Ovary (tissue), 9 donors: ENCODE results near the gene UTP14A. TPM values are rescaled to one million over a fixed set of nuclear protein-coding genes. Genes with fewer than 3 reads are reported as not detected.

Experiments
- DNase-seq, 5 donors: peaks; one replicate each; pipeline ENCODE4 v3.0.0-alpha.2; 2019 to 2020
- H3K27ac ChIP-seq, 2 donors: fragments of 200-600 bp; one replicate each; pipeline versions ENCODE4 v1.5.1 to v1.8.0; 2019 to 2022
- H3K27me3 ChIP-seq: fragments of 200-600 bp; one replicate; pipeline ENCODE4 v1.8.0; 2022
- H3K36me3 ChIP-seq: fragments of 200-600 bp; sonication (generic); one replicate; pipeline ENCODE4 v1.5.1; 2019
- H3K4me1 ChIP-seq: one replicate; pipeline ENCODE4 v1.8.1; 2013; ENCODE audit warnings: mild to moderate bottlenecking, moderate library complexity; ENCODE audit not compliant: insufficient read depth
- H3K4me3 ChIP-seq: fragments of 200-600 bp; sonication (generic); one replicate; pipeline ENCODE4 v1.5.1; 2017
- H3K9me3 ChIP-seq, 2 donors: fragments of 200-600 bp in 1 of 2; sonication (generic) in 1 of 2; one replicate each; pipeline versions ENCODE4 v1.5.1 to v1.8.1; 2013 to 2019; ENCODE audit warnings: mild to moderate bottlenecking in 1 of 2, moderate library complexity in 1 of 2
- EP300 ChIP-seq: sonication (generic); formaldehyde crosslinking; IDR thresholded peaks from one replicate; pipeline ENCODE4 v1.6.1; 2017; ENCODE audit warnings: antibody characterized with exemption
- POLR2A ChIP-seq: fragments of 450-650 bp; IDR thresholded peaks from one replicate; pipeline ENCODE4 v1.6.1; 2017; ENCODE audit warnings: antibody characterized with exemption, mild to moderate bottlenecking, moderate library complexity
- WGBS, 3 donors: extraction: QIAGEN DNeasy Blood & Tissue Kit in 1 of 3; methylation state at CpG; one replicate each; pipeline versions ENCODE4 v1.1.5 to v1.1.7; 2013 to 2017; 5-methylcytosine and 5-hydroxymethylcytosine counted together
- intact Hi-C, 4 donors: fragments of 100-400 bp; cut with DNase I; formaldehyde crosslinking; loops; one replicate each; pipeline versions ENCODE4 v1.11.0 to v1.15.1; 2022 to 2023
- polyA plus RNA-seq, 2 donors: library from polyadenylated mRNA; stranded (reverse); fragments of 200-250 nt in 1 of 2; fragments of 350-450 nt in 1 of 2; fragmentation: Illumina TruSeq in 1 of 2; extraction: RNeasy Lipid Tissue Mini Kit (QIAGEN cat#74804) in 1 of 2; gene quantifications; one replicate each; pipeline ENCODE4 v1.2.3, GENCODE V29; 2013 to 2014
- total RNA-seq, 7 donors: library from RNA; depleted of rRNA in 2 of 7; stranded (reverse); fragments of >200 nt in 2 of 7; fragmentation: NEBNext Ultra II Directional in 3 of 7; extraction: Animal tissue kit (Norgen Biotek cat#: 25700) in 3 of 7; gene quantifications; one replicate each; pipeline versions ENCODE4 v1.1.0 to v1.2.4, GENCODE V29; 2016 to 2023
- TF ChIP-seq, protein P1 (sequence below), 3 donors: fragments of 450-650 bp in 2 of 3; fragments of 200-600 bp in 1 of 3; IDR thresholded peaks; one replicate each; pipeline versions ENCODE4 v1.5.1 to v1.8.0; 2016 to 2022; ENCODE audit warnings: antibody characterized with exemption in 3 of 3, mild to moderate bottlenecking in 1 of 3
- donor health status: DM: no; HTN: no; CAD: no; lungs with moderate emphysema.
- donor health status: DM: no; HTN: no; CAD: no.
- donor health status: Bipolar disorder and iron deficiency.
- donor health status: DM: yes; HTN: yes; CAD: no.
- donor health status: DM: no; HTN: no; CAD: no.
- donor health status: DM: yes; HTN: yes; CAD: no.

UTP14A gene
- total and polyA plus RNA-seq, 9 donors = 11.7 to 36.6 (median 15.6) TPM

DNA sequence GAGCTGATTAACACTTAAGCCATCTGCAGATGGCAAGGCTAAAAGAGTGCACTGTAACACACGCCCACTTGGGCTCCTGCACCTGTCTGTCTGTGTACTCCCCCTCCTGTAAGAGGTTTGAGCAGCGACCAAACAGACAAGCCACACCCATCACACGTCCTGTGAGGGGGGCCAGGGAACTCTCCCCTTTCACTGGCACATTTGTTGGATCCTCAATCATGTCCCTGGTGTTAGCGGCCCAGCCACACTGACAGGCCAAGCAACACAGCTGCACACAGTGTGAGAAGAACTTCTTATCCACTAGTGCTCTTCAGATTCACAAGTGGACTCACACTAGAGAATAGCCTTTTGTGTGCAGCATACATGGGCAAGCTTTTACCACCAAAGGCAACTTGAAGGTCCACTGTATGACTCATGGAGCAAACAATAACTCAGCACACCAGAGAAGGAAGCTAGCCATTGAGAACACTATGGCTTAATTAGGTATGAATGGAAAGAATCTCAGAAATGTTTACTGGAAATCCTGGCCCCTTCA lies 29.1 kb upstream of the UTP14A start:
- Histone ChIP-seq H3K4me3 (no peak overlapping the region), H3K27me3 (no peaks in the 10 kb centered on the region), H3K27ac (no peak overlapping the region), H3K36me3 (no peaks in the 10 kb centered on the region), H3K9me3 (no peaks in the 10 kb centered on the region), H3K4me1 (no peaks in the 10 kb centered on the region)
- 43 to 55% (median 51%) methylated on average over 4 of the region's 4 CpGs for WGBS, 3 donors
- intact Hi-C loops = no loop called here
- DNase-seq = no peak
- TF ChIP-seq, protein P1, sequence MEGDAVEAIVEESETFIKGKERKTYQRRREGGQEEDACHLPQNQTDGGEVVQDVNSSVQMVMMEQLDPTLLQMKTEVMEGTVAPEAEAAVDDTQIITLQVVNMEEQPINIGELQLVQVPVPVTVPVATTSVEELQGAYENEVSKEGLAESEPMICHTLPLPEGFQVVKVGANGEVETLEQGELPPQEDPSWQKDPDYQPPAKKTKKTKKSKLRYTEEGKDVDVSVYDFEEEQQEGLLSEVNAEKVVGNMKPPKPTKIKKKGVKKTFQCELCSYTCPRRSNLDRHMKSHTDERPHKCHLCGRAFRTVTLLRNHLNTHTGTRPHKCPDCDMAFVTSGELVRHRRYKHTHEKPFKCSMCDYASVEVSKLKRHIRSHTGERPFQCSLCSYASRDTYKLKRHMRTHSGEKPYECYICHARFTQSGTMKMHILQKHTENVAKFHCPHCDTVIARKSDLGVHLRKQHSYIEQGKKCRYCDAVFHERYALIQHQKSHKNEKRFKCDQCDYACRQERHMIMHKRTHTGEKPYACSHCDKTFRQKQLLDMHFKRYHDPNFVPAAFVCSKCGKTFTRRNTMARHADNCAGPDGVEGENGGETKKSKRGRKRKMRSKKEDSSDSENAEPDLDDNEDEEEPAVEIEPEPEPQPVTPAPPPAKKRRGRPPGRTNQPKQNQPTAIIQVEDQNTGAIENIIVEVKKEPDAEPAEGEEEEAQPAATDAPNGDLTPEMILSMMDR (IDR thresholded peaks at IDR 0.05) = no peak
- TF ChIP-seq EP300 (no peak), POLR2A (no peak)

GRCh38 chrX:129877401-129877800 lies 28.6 kb upstream of the UTP14A start:
- no peak overlapping the region for H3K4me3 ChIP-seq
- H3K36me3 ChIP-seq = no peaks in the 10 kb centered on the region
- DNase-seq = no peak
- intact Hi-C loops = no loop called here
- H3K4me1 ChIP-seq = no peaks in the 10 kb centered on the region
- 82 to 88% (median 85%) methylated on average over 5 of the region's 5 CpGs for WGBS, 3 donors
- H3K9me3 ChIP-seq = no peaks in the 10 kb centered on the region
- TF ChIP-seq, protein P1 (IDR thresholded peaks at IDR 0.05) = no peak
- no peak for TF ChIP-seq EP300
- no peak for TF ChIP-seq POLR2A
- H3K27me3 ChIP-seq = no peaks in the 10 kb centered on the region
- H3K27ac ChIP-seq = no peak overlapping the region

DNA sequence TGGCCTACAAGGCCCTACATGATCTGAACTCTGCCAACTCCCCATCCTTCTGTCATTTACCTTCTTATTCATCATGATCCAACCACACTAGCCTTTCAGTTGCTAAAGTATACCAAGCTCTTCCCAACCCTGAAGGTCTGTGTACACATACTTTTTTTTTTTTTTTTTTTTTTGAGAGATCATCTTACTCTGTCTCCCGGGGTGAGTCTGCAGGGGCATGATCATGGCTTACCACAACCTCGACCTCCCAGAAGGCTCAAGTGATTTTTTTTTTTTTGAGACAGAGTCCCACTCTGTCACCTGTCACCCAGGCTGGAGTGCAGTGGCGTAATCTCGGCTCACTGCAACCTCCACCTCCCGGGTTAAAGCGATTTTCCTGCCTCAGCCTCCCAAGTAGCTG lies 5.9 kb upstream of the UTP14A start:
- Histone ChIP-seq H3K9me3 (no peaks in the 10 kb centered on the region), H3K27ac (no peak overlapping the region), H3K4me1 (no peaks in the 10 kb centered on the region), H3K4me3 (no peak overlapping the region), H3K36me3 (no peaks in the 10 kb centered on the region), H3K27me3 (no peaks in the 10 kb centered on the region)
- TF ChIP-seq EP300 = no peak
- TF ChIP-seq POLR2A = no peak
- TF ChIP-seq, protein P1 (IDR thresholded peaks at IDR 0.05) = no peak
- intact Hi-C loops = no loop called here
- 78 to 85% (median 79%) methylated on average over 6 of the region's 6 CpGs for WGBS, 3 donors
- no peak for DNase-seq

DNA sequence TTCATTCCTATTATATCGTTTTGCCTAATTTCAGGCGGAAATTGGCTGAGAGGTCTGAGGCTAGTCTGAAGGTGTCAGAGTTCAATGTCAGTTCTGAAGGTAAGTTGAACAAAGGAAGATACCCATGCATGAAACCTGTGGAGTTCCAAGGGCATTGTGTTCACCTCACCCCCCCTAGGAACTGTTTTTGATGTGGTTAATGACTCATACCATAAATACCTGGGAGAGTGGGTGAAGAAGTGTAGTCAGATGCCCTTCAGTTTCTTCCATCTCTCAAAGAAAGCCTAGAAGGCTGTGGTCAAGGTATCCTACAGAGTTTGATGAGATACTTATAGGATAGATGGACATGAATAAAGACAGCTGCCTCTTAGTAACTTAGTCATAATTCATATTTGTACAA lies 2.7 kb downstream of the UTP14A start:
- Histone ChIP-seq H3K4me1 (no peaks in the 10 kb centered on the region), H3K36me3 (no peaks in the 10 kb centered on the region)
- intact Hi-C loops = no loop called here

More for the DNA sequence above, 2.7 kb downstream of the UTP14A start:
- H3K9me3 ChIP-seq = no peaks in the 10 kb centered on the region
- no peaks in the 10 kb centered on the region for H3K27me3 ChIP-seq
- no peak overlapping the region for H3K4me3 ChIP-seq
- 77 to 84% (median 79%) methylated on average over 2 of the region's 2 CpGs for WGBS, 3 donors
- TF ChIP-seq, protein P1 (IDR thresholded peaks at IDR 0.05) = no peak
- no peak for TF ChIP-seq EP300
- TF ChIP-seq POLR2A = no peak
- DNase-seq = no peak
- no peak overlapping the region for H3K27ac ChIP-seq
